AG04450 (cell line): ENCODE data around the gene LYL1. TPM values are rescaled to one million over a fixed set of nuclear protein-coding genes. Genes with fewer than 3 reads are reported as not detected.

Source experiments
- CTCF ChIA-PET: fragments of 300-600, 350-600 bp; formaldehyde crosslinking; extraction: SDS; loops from one replicate; lab custom pipeline; 2022; ENCODE audit warnings: antibody characterized with exemption, inconsistent platforms; lab: Charles Lee
- POLR2A ChIA-PET: fragments of 350-600 bp; formaldehyde crosslinking; extraction: SDS; loops from one replicate; lab custom pipeline; 2021; ENCODE audit warnings: antibody characterized with exemption, inconsistent platforms; lab: Yijun Ruan, JAX
- DNase-seq: peaks from one replicate; pipeline ENCODE4 v3.0.0-alpha.2; 2011; ENCODE audit warnings: low read depth, low spot score
- H3K27ac ChIP-seq: one replicate; pipeline ENCODE4 v1.5.1; 2012; ENCODE audit warnings: low read depth, low read length, control low read depth
- H3K27me3 ChIP-seq: one replicate; pipeline ENCODE4 v1.6.0; 2012; ENCODE audit warnings: low read length; ENCODE audit not compliant: control insufficient read depth, insufficient read depth
- H3K4me3 ChIP-seq: 2 replicates; pipeline ENCODE4 v1.5.1; 2011; ENCODE audit warnings: mild to moderate bottlenecking, low read depth, low read length, control low read depth
- H3K9me3 ChIP-seq: 2 replicates; pipeline ENCODE4 v1.5.1; 2012; ENCODE audit warnings: low read length; ENCODE audit not compliant: control insufficient read depth, insufficient read depth
- CTCF ChIP-seq: IDR thresholded peaks from 2 replicates; pipeline ENCODE4 v1.5.1; 2011; ENCODE audit warnings: low read depth, low read length, control low read depth, inconsistent platforms
- polyA plus RNA-seq: library from polyadenylated mRNA; depleted of rRNA; stranded (reverse); fragments of >200 nt; gene quantifications from 2 replicates; pipeline ENCODE4 v1.2.3, GENCODE V29; 2011

LYL1 gene
- polyA plus RNA-seq, 1 experiment = 0.11 TPM

- ChIA-PET CTCF (interaction anchor here (1.5 to 1.9 kb wide), 3 partner anchors 11 to 95 kb away, joined by 3 to 9 read pairs (median 7); no protein-coding TSS in a partner anchor), POLR2A (interaction anchor here (0.6 kb wide), 1 partner anchor 36 kb away, joined by 3 read pairs; no protein-coding TSS in a partner anchor)
- no peak for TF ChIP-seq CTCF
Measured at GRCh38 chr19:13072188-13072908, 30.3 kb downstream of the LYL1 start.

GRCh38 chr19:13071444-13072187 lies 31.0 kb downstream of the LYL1 start:
- H3K4me3 ChIP-seq = no peak overlapping the region
- no peaks in the 10 kb centered on the region for H3K27me3 ChIP-seq
- POLR2A ChIA-PET = interaction anchor here (0.6 kb wide), 1 partner anchor 37 kb away, joined by 3 read pairs; no protein-coding TSS in a partner anchor
- H3K27ac ChIP-seq = no peak overlapping the region
- TF ChIP-seq CTCF = no peak
- no peaks in the 10 kb centered on the region for H3K9me3 ChIP-seq
- DNase-seq = no peak
- CTCF ChIA-PET = interaction anchor here (1.0 to 2.6 kb wide), 2 partner anchors 11 to 22 kb away, joined by 3 to 28 read pairs; no protein-coding TSS in a partner anchor

More at GRCh38 chr19:13072188-13072908, 30.3 kb downstream of the LYL1 start:
- DNase-seq = no peak
- Histone ChIP-seq H3K27ac (no peak overlapping the region), H3K9me3 (no peaks in the 10 kb centered on the region), H3K4me3 (no peak overlapping the region), H3K27me3 (no peaks in the 10 kb centered on the region)

GRCh38 chr19:13070425-13071140 lies 32.1 kb downstream of the LYL1 start:
- DNase-seq = no peak
- CTCF ChIA-PET = interaction anchor here (1.0 to 2.6 kb wide), 3 partner anchors 10 to 37 kb away, joined by 3 to 28 read pairs (median 6); no protein-coding TSS in a partner anchor
- Histone ChIP-seq H3K27me3 (no peaks in the 10 kb centered on the region), H3K9me3 (no peaks in the 10 kb centered on the region), H3K27ac (no peak overlapping the region), H3K4me3 (no peak overlapping the region)
- TF ChIP-seq CTCF = no peak
- POLR2A ChIA-PET = interaction anchor here (1.1 kb wide), 1 partner anchor 45 kb away, joined by 3 read pairs; no protein-coding TSS in a partner anchor

- Histone ChIP-seq H3K4me3 (no peak overlapping the region), H3K27ac (no peak overlapping the region), H3K9me3 (no peaks in the 10 kb centered on the region), H3K27me3 (no peaks in the 10 kb centered on the region)
- CTCF ChIA-PET = interaction anchor here (1.9 to 2.6 kb wide), 2 partner anchors 9 to 36 kb away, joined by 6 to 28 read pairs; no protein-coding TSS in a partner anchor
- DNase-seq = no peak
- POLR2A ChIA-PET = interaction anchor here (0.6 to 1.1 kb wide), 2 partner anchors 44 to 47 kb away, joined by 3 read pairs; no protein-coding TSS in a partner anchor
- TF ChIP-seq CTCF = no peak
Measured at GRCh38 chr19:13069415-13070359, 33.0 kb downstream of the LYL1 start.
